Epithelial cell of alveolus of lung (primary cell): Measurements from ENCODE around the gene TYK2. TPM values are rescaled to one million over a fixed set of nuclear protein-coding genes. Genes with fewer than 3 reads are reported as not detected.

Experiments used
- total RNA-seq: library from RNA; depleted of rRNA; stranded (reverse); fragments of >200 nt; gene quantifications from 2 replicates; pipeline ENCODE4 v1.2.1, GENCODE V29; 2015

The TYK2 gene
- 75.8 and 80.0 TPM in 2 replicates for total RNA-seq

DNA sequence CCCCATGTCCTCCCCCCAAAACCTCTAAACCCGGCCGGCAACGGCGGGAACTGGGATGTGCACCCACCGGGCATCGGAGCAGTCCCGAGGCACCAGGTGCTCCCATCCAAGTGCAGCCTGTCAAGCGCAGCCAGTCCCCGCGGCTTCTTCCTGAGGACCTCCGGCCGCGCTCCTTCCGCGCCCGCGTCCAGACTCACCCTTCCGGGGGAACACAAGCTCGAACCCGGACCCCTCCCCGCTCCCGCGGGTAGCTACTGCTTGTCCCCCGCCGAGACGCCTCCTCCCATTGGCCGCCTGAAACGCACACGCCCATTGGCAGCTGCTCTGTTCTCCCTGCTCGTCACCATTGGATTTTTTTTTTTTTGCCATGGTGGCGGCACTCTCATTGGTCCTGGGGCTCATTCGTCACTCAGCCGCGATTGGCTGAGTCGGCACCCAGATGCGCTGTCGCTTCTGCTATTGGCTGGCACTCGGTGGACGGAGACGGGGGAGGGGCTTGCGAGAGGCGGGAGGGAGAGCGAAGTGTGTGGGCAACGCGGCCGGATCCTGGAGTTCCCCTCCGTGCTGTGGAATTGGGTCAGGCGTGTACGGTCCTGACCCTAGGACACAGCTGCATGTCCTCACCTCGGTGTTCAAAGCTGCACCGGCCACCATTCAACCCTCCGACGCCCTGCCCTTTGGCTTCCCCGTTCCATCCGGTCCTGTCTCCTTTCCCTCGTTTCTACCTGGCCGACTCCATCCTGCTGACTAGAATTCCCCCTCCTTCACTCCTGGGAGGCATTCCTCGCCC is at the start of gene TYK2:
Gene TYK2 (minus strand): TSS at position 260 of the 790 bp plus-strand sequence. CDS start 2,166 bp downstream, outside the sequence.

DNA sequence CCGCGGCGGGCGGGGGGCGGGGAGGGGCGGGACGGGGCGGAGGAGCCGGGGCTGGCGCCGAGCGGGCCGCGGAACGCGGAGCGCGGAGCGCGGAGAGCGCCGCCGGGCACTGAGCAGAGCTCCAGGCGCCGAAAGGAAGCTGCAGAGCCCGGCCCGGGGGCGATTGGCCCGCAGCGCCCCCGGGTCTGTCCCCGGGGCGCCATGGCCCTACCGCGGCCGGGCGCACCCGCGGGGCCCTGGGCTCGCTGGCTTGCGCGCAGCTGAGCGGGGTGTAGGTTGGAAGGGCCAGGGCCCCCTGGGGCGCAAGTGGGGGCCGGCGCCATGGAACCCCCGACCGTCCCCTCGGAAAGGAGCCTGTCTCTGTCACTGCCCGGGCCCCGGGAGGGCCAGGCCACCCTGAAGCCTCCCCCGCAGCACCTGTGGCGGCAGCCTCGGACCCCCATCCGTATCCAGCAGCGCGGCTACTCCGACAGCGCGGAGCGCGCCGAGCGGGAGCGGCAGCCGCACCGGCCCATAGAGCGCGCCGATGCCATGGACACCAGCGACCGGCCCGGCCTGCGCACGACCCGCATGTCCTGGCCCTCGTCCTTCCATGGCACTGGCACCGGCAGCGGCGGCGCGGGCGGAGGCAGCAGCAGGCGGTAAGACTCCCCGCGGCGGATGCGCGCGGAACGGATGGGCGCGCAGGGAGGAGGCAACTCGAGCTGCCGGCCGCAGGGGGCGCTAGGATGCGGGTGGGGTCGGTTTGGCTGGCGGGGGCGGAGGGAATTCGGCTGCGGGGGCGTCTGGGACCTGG is 40.3 kb upstream of the TYK2 start, which contains the start of gene PDE4A:
Gene PDE4A (plus strand): TSS at position 95 of the 796 bp plus-strand sequence. CDS start 227 bp downstream, at position 322.

DNA sequence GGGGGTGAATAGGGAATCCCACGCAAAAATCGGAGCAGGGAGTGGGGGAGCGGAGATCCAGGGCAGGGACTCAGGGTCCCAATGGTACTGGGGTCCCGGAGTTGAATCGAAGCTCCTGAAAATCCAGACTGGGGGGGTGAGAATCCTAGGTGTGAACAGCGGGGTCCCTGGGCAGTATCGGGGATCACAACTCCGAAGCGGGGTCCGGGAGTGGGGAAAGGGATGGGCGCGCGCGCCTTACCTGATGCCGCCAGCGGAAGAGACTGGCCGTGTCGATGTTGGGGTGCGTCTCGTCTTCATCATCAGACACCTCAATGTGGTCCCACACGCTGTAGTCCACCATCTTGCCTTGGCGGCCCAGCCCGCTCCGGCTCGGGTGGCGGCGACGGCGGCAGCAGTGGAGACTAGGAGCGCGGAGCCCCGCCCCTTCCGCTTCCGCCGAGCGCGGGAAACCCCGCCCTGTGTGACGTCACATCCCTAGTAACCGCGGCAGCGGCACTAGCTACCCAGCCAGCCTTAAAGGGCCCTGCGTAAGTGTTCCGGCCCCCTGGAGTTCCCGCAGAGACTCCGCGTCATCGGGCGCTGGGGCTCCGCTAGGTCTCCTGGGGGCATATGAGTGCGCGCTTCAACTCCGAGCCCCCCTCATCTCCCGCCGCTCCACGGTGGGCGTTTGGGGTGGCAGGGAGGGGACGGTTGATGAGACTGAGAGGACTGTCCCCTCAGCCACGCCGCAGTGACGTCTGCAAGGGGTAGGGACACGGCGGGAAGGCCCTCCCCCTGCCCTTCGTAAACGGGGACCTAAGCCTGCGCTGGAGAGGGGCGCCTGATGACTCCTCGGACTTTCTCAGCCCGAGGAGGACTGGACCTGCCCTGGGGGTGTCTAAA is 23.0 kb upstream of the TYK2 start, which contains the start of gene CDC37:
Gene CDC37 (minus strand): TSS at position 406 of the 885 bp plus-strand sequence. CDS start 63 bp downstream, at position 343.

DNA sequence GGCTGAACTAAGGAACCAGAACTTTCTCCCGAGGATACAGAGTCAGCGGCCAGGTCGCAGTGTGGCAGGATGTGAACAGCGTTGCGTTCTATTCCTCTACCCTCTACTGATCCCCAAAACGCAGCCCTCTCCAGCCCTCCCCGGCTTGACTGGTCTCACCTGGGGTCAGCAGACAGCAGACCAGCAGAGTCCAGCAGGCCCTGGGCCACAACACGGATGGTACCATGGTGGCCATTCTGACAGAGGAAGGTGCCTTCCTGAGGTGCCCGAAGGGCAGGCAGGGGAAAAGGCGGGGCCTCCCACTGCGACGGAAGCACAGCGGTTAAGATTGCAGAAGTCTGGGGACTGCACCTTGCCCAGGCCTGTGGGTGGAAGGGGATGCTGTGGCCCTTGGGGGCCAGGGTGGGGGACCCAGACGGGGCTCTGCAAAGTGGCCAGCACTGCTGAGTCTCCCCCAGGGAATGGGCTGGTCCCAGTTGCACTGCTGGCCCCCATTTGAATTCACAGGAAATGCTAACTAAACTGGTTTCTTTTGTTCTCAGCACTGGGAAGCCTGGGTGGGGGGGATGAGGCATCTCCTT is 40.9 kb downstream of the TYK2 start, which contains the start of gene ICAM3:
Gene ICAM3 (minus strand): TSS at position 245 of the 581 bp plus-strand sequence. CDS start 10 bp downstream, at position 235.

DNA sequence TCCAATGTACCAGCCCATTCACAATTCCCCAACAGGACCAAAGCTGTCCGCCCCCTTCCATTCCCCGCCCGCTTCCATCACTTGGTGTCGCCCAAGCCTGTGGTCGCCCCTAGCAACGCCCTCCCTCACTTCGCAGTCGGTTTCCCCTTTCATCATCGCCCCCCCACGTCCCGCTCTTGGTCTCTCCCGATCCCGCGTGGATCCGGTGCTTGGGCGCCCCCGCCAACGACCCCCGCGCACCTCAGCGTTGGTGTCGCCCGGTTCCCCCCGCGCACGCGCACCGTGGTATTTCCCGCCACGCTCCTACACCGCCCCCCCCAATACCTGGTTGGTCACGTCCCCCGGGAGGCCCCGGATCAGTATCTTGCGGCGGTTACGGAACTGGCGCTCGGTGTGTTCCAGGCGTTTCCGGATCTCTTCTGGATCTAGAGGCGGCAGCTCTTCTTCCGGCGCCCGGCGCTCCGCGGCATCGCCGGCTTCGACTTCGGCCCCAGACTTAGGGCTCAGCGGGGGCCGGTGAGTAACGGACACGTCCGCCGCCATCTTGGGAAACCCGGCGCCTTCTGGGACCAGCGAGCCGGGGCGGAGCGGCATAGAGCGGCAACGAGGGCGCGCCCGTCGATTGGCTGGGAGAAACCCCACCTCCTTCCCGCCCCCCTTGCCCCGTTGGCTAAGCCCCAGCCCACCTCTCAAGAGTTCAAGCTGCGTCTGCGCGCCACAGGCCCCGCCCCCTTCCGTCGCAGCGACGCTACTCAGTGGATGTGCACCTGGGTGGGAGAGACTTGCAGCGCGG is 47.2 kb downstream of the TYK2 start, which contains the start of gene RAVER1:
Gene RAVER1 (minus strand): TSS at position 565 of the 793 bp plus-strand sequence. CDS start 22 bp downstream, at position 543.

DNA sequence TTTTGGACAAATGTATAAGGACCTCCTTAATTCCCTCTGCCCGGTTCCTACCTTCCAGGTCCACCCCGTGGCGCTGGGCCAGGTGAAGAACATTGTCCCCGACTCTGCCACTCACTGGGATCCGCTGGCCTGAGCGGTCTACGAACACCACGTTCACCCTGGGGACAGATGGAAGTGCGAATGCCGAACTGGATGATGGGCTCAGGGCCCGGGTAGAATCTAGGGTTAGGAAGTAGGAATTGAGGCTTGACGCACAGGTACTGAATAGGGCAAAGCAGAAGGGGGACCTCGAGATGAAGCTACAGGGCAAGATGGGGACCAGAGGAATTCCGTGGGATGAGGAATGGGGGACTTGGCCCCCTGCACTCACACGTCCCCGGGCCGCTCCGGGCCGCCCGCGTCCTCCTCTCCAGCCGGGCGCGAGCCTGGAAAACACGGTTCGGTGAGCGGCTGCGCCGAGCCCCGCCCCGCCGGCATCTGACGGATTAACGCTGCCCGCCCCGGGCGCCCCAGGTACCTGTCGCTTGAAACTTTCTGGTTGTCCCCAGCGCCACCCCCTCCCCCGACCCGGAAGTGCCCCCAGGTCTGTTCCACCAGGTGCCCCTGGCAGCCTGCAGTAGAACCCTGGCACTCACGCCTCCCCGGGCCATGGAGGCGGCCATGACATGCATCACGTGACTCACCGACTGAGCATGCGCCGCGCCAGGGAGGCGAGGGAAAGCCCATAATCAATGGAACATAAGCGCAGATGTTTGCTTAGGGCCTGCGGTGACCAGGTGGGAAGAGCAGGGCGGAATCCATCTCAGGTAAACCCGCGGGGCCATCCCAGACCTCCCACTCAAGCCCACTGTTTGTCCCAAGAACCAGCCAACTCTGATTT is 64.8 kb downstream of the TYK2 start, which contains the start of gene FDX2:
Gene FDX2 (minus strand): TSS at position 681 of the 880 bp plus-strand sequence. CDS start 19 bp downstream, at position 662.

DNA sequence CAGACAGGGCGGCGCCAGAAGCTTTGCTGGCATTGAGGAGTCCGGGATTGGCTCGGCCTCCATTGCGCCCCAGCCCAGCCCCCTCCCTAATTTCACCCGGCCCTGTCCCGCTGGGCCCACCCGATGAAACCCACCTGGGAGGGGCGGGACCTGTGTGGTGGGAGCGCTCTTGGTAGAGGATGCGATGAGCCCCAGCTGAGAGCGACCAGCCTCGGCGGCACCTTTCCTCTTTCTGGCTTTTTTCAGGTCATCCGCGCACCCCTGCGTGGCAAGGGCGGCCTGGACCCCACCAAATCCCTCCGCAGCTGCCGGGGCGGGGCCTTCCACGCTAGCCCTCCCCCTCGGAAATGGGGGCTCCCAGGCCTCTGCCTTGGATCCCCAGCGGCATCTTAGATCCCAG is 70.9 kb downstream of the TYK2 start, which contains the start of gene ZGLP1:
Gene ZGLP1 (minus strand): TSS at position 393 of the 400 bp plus-strand sequence.

Other genes with a start within 250 kb of the TYK2 start
- gene DNMT1, start 185.6 kb downstream of the TYK2 start, total RNA-seq: 99.0 and 101 TPM in 2 replicates
- 21.7 and 69.8 TPM in 2 replicates for gene S1PR2, start 149.2 kb downstream of the TYK2 start, total RNA-seq
- 93.2 and 98.0 TPM in 2 replicates for gene MRPL4, start 128.4 kb downstream of the TYK2 start, total RNA-seq
- 36.0 and 177 TPM in 2 replicates for gene ICAM1, start 109.5 kb downstream of the TYK2 start, total RNA-seq
- gene ICAM4, start 93.6 kb downstream of the TYK2 start, total RNA-seq: 3.4 and 9.3 TPM in 2 replicates
- 16.4 and 26.7 TPM in 2 replicates for gene ICAM5, start 90.6 kb downstream of the TYK2 start, total RNA-seq
- gene ZGLP1, start 70.8 kb downstream of the TYK2 start, total RNA-seq: 0.32 and 0.52 TPM in 2 replicates
- 17.3 and 45.3 TPM in 2 replicates for gene FDX2, start 64.6 kb downstream of the TYK2 start, total RNA-seq
- 38.0 and 49.8 TPM in 2 replicates for gene RAVER1, start 47.0 kb downstream of the TYK2 start, total RNA-seq
- gene ICAM3, start 40.9 kb downstream of the TYK2 start, total RNA-seq: 4.2 and 6.7 TPM in 2 replicates
- gene CDC37, start 23.0 kb upstream of the TYK2 start, total RNA-seq: 122 and 193 TPM in 2 replicates
- gene PDE4A, start 40.0 kb upstream of the TYK2 start, total RNA-seq: 5.7 and 11.7 TPM in 2 replicates
- gene KEAP1, start 122.8 kb upstream of the TYK2 start, total RNA-seq: 69.4 and 99.2 TPM in 2 replicates
- gene S1PR5, start 136.9 kb upstream of the TYK2 start, total RNA-seq: 0.16 and 3.4 TPM in 2 replicates
- gene ATG4D, start 163.3 kb upstream of the TYK2 start, total RNA-seq: 24.6 and 33.5 TPM in 2 replicates
- gene KRI1, start 185.4 kb upstream of the TYK2 start, total RNA-seq: 12.0 and 16.5 TPM in 2 replicates
- gene CDKN2D, start 188.4 kb upstream of the TYK2 start, total RNA-seq: 6.1 and 6.7 TPM in 2 replicates
- 5.6 TPM in 1 of 2 replicates, not detected in the other for gene AP1M2, start 206.7 kb upstream of the TYK2 start, total RNA-seq
- 55.6 and 84.0 TPM in 2 replicates for gene SLC44A2, start 245.0 kb upstream of the TYK2 start, total RNA-seq